A673 (cell line): ENCODE measurements around the gene CD6. TPM values are rescaled to one million over a fixed set of nuclear protein-coding genes. Genes with fewer than 3 reads are reported as not detected.
A peak's percentile ranks its signal among the peaks of the same experiment; 100 is the strongest.

Experiments used
- BruUV-seq: library from RNA; stranded (reverse); fragments of 400-500 nt; replicated peaks from 2 replicates; lab custom pipeline; 2021; lab: Mats Ljungman, UMichigan
- CTCF ChIA-PET: fragments of 300-600 bp; sonication (Branson Sonifier 250); formaldehyde crosslinking; loops from one replicate; lab custom pipeline; 2022; ENCODE audit warnings: antibody characterized with exemption; lab: Charles Lee
- POLR2A ChIA-PET: fragments of 300-600 bp; sonication (Branson Sonifier 250); formaldehyde crosslinking; loops from one replicate; lab custom pipeline; 2022; ENCODE audit warnings: antibody characterized with exemption; ENCODE audit not compliant: low non-redundant PET; lab: Charles Lee
- DNase-seq: peaks from one replicate; pipeline ENCODE4 v3.0.0-alpha.2; 2015; ENCODE audit warnings: low spot score
- H3K27ac ChIP-seq: fragments of 200-600 bp; sonication (generic); 2 replicates; pipeline ENCODE4 v1.5.1; 2016; ENCODE audit warnings: mixed run types, low read depth, mild to moderate bottlenecking, mixed read lengths, antibody characterized with exemption, low read length; ENCODE audit not compliant: poor library complexity, severe bottlenecking
- H3K27me3 ChIP-seq: fragments of 200-600 bp; sonication (generic); replicated peaks from 2 replicates; pipeline ENCODE4 v1.6.1; 2017; ENCODE audit warnings: mixed run types, low read depth, mild to moderate bottlenecking, mixed read lengths, antibody characterized with exemption, low read length; ENCODE audit not compliant: insufficient read depth, poor library complexity
- H3K36me3 ChIP-seq: fragments of 200-600 bp; sonication (generic); 2 replicates; pipeline ENCODE4 v1.6.1; 2016; ENCODE audit warnings: mixed run types, mild to moderate bottlenecking, mixed read lengths, antibody characterized with exemption, low read length; ENCODE audit not compliant: insufficient read depth, poor library complexity, severe bottlenecking
- H3K4me1 ChIP-seq: fragments of 200-600 bp; sonication (generic); 2 replicates; pipeline ENCODE4 v1.6.1; 2017; ENCODE audit warnings: mixed run types, mild to moderate bottlenecking, mixed read lengths, antibody characterized with exemption, low read length; ENCODE audit not compliant: insufficient read depth, poor library complexity, severe bottlenecking
- H3K4me3 ChIP-seq: fragments of 200-600 bp; sonication (generic); 2 replicates; pipeline ENCODE4 v1.5.1; 2016; ENCODE audit warnings: low read depth, mixed run types, mild to moderate bottlenecking, mixed read lengths, low read length; ENCODE audit not compliant: poor library complexity, severe bottlenecking
- H3K9me3 ChIP-seq: fragments of 200-600 bp; sonication (generic); 2 replicates; pipeline ENCODE4 v1.6.1; 2016; ENCODE audit warnings: mixed run types, low read depth, mild to moderate bottlenecking, mixed read lengths, antibody characterized with exemption, low read length; ENCODE audit not compliant: poor library complexity, severe bottlenecking
- CTCF ChIP-seq: fragments of 300-800, 200-600 bp; sonication (generic); conservative IDR thresholded peaks from 2 replicates; pipeline ENCODE4 v1.5.1; 2017; ENCODE audit warnings: low read depth, mild to moderate bottlenecking, antibody characterized with exemption, low read length, moderate library complexity, mixed read lengths
- EZH2 ChIP-seq: fragments of 200-600 bp; sonication (generic); IDR thresholded peaks from 2 replicates; pipeline ENCODE4 v1.6.1; 2017; ENCODE audit warnings: borderline replicate concordance, low read depth, mild to moderate bottlenecking, mixed read lengths, antibody characterized with exemption, low read length; ENCODE audit not compliant: poor library complexity, severe bottlenecking
- intact Hi-C: fragments of 100-400 bp; cut with micrococcal nuclease; formaldehyde crosslinking; loops from one replicate; pipeline ENCODE4 v1.10.0; 2022; ENCODE audit not compliant: unreplicated experiment
- total RNA-seq: library from RNA; stranded (reverse); gene quantifications from 2 replicates; pipeline ENCODE4 v1.2.3, GENCODE V29; 2021

Gene CD6
- total RNA-seq, 1 experiment from 2014 or later = not detected

DNA sequence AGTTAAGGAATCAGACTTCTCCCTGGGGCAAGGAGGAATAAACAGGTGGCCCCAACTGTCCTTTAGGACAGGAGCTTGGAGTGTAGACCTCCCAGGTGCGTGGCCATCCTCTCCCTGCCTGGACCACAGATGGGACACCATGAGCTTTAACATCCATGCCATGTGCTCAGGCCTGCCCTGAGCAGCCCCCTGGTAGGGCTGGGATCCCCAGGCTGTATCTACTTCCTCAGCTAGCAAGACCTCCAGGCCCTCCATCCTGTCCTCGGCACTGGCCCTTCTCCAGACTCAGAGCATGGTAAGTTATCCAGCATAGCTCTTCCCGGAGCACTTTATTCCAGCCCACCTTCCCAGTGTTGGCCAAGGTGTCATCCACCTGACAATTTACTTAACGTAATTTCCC lies 5.7 kb downstream of the CD6 start:
- Histone ChIP-seq H3K27me3 (no peaks in the 10 kb centered on the region), H3K9me3 (no peaks in the 10 kb centered on the region), H3K4me1 (peaks cover 7% of the 10 kb centered on the region), H3K27ac (no peak overlapping the region), H3K4me3 (no peak overlapping the region), H3K36me3 (no peaks in the 10 kb centered on the region)
- no peak for TF ChIP-seq EZH2
- TF ChIP-seq CTCF = no peak
- no peak for DNase-seq
- intact Hi-C loops = no loop called here
- POLR2A ChIA-PET = no interaction called here
- BruUV-seq = no TSS peak
- CTCF ChIA-PET = no interaction called here

GRCh38 chr11:60977836-60978235 lies 6.4 kb downstream of the CD6 start:
- H3K4me1 ChIP-seq = peaks cover 7% of the 10 kb centered on the region
- H3K27ac ChIP-seq = no peak overlapping the region
- intact Hi-C loops = no loop called here
- ChIA-PET CTCF (no interaction called here), POLR2A (no interaction called here)
- peak; percentile 23 for DNase-seq
- no TSS peak for BruUV-seq
- H3K9me3 ChIP-seq = no peaks in the 10 kb centered on the region
- no peak overlapping the region for H3K4me3 ChIP-seq
- no peaks in the 10 kb centered on the region for H3K36me3 ChIP-seq
- no peaks in the 10 kb centered on the region for H3K27me3 ChIP-seq
- TF ChIP-seq EZH2 = no peak
- no peak for TF ChIP-seq CTCF

- Histone ChIP-seq H3K4me3 (no peak overlapping the region), H3K9me3 (no peaks in the 10 kb centered on the region), H3K27ac (no peak overlapping the region), H3K36me3 (no peaks in the 10 kb centered on the region), H3K4me1 (peaks cover 7% of the 10 kb centered on the region), H3K27me3 (no peaks in the 10 kb centered on the region)
- intact Hi-C loops = no loop called here
- no TSS peak for BruUV-seq
- TF ChIP-seq EZH2 (no peak), CTCF (no peak)
- CTCF ChIA-PET = no interaction called here
- DNase-seq = peak; percentile 28
- POLR2A ChIA-PET = interaction anchor here (0.6 to 0.7 kb wide), 2 partner anchors 39 to 468 kb away, joined by 4 to 8 read pairs; no protein-coding TSS in a partner anchor
These were observed 7.3 kb downstream of the CD6 start for GRCh38 chr11:60978546-60979380.
